Activated naive CD8-positive, alpha-beta T cell treated with anti-CD3 and anti-CD28 coated beads, Interleukin-2, amount 50 U/mL, for 24 hours (primary cell): ENCODE results near the gene METTL16.
A peak's percentile ranks its signal among the peaks of the same experiment; 100 is the strongest.

ENCODE experiments used
- ATAC-seq: fragments of 150-1000 bp; cut with Tn5 transposase; one replicate; pipeline ENCODE4 v1.10.0; 2021
- DNase-seq: peaks from one replicate; pipeline ENCODE4 v3.0.0; 2021
- H3K27ac Mint-ChIP-seq: one replicate; pipeline ENCODE4 v1.8.0; 2021; ENCODE audit warnings: mild to moderate bottlenecking, mixed read lengths
- H3K27me3 Mint-ChIP-seq: one replicate; pipeline ENCODE4 v1.8.0; 2021; ENCODE audit warnings: mixed read lengths
- H3K36me3 Mint-ChIP-seq: one replicate; pipeline ENCODE4 v1.8.0; 2021; ENCODE audit warnings: low read depth, mixed read lengths
- H3K4me1 Mint-ChIP-seq: one replicate; pipeline ENCODE4 v1.8.0; 2021; ENCODE audit warnings: mixed read lengths
- H3K4me3 Mint-ChIP-seq: one replicate; pipeline ENCODE4 v1.8.0; 2021; ENCODE audit warnings: mild to moderate bottlenecking, moderate library complexity, mixed read lengths
- H3K9me3 Mint-ChIP-seq: one replicate; pipeline ENCODE4 v1.8.0; 2021; ENCODE audit warnings: mixed read lengths

Gene METTL16

DNA sequence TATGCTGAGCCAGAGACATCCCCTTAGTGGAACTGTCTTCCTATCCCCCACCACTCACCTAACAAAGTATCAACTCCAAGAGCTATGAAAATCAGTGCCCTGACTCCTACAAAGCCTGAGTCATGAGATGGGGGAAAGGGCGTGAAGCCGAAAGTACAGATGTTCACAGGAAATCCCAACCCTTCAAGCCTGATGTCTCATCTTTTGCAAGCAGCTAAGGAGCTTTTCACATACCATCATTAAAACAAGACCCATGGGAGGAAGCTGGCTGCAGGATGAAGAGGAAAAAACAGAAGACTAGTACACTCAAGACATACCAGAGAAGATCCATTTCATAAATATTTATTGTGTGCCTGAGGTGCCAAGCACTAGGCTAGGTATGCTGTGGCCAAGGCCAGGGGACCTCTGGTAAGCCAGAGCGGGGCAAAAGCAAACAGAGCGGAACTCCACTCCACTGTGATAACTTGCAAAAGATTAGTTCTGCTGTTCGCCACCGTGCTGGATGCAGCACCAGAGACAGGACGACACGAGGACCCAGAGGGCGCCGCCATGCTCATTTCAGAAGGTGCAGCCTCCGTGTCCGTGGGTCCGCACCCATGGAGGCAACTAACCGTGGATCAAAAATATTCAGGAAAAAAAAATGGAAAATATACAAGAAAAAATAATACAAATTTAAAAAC lies 106.3 kb downstream of the METTL16 start:
- DNase-seq = no peak

GRCh38 chr17:2403044-2403443 lies 108.6 kb downstream of the METTL16 start:
- Mint-ChIP-seq H3K27me3 (no peaks in the 10 kb centered on the region), H3K4me1 (peaks cover 50% of the 10 kb centered on the region), H3K27ac (no peak overlapping the region), H3K9me3 (no peaks in the 10 kb centered on the region), H3K4me3 (no peak overlapping the region), H3K36me3 (no peaks in the 10 kb centered on the region)
- ATAC-seq = no peak
- DNase-seq = no peak

More for the DNA sequence above, 106.3 kb downstream of the METTL16 start:
- Mint-ChIP-seq H3K4me1 (peaks cover 39% of the 10 kb centered on the region), H3K27me3 (no peaks in the 10 kb centered on the region), H3K36me3 (no peaks in the 10 kb centered on the region), H3K27ac (no peak overlapping the region), H3K9me3 (no peaks in the 10 kb centered on the region), H3K4me3 (no peak overlapping the region)
- ATAC-seq = no peak

- Mint-ChIP-seq H3K9me3 (no peaks in the 10 kb centered on the region), H3K4me3 (peak overlapping the region; percentile 69), H3K4me1 (peaks cover 55% of the 10 kb centered on the region), H3K27ac (peak overlapping the region; percentile 59), H3K36me3 (no peaks in the 10 kb centered on the region), H3K27me3 (no peaks in the 10 kb centered on the region)
- DNase-seq = no peak
- no peak for ATAC-seq
Measured at GRCh38 chr17:2402544-2402943, 109.1 kb downstream of the METTL16 start.

GRCh38 chr17:2401426-2402221 lies 110.1 kb downstream of the METTL16 start:
- Mint-ChIP-seq H3K4me3 (peak overlapping the region; percentile 96), H3K9me3 (no peaks in the 10 kb centered on the region), H3K27ac (peak overlapping the region; percentile 94), H3K36me3 (no peaks in the 10 kb centered on the region), H3K27me3 (no peaks in the 10 kb centered on the region), H3K4me1 (peaks cover 57% of the 10 kb centered on the region)
- DNase-seq (peak; percentile 99), ATAC-seq (peak; percentile 56)

GRCh38 chr17:2400877-2401425 lies 110.7 kb downstream of the METTL16 start, which contains the start of gene MNT:
TSS of gene MNT (minus strand) at chr17:2401060. CDS start at chr17:2400712, 348 bp downstream.
- no peaks in the 10 kb centered on the region for H3K9me3 Mint-ChIP-seq
- H3K4me3 Mint-ChIP-seq = peak within 1 kb of the TSS; percentile 96
- peaks cover 57% of the 10 kb centered on the region for H3K4me1 Mint-ChIP-seq
- no peaks in the 10 kb centered on the region for H3K36me3 Mint-ChIP-seq
- no peaks in the 10 kb centered on the region for H3K27me3 Mint-ChIP-seq
- DNase-seq = peak; percentile 94
- peak within 1 kb of the TSS; percentile 97 for H3K27ac Mint-ChIP-seq
- peak; percentile 27 for ATAC-seq

DNA sequence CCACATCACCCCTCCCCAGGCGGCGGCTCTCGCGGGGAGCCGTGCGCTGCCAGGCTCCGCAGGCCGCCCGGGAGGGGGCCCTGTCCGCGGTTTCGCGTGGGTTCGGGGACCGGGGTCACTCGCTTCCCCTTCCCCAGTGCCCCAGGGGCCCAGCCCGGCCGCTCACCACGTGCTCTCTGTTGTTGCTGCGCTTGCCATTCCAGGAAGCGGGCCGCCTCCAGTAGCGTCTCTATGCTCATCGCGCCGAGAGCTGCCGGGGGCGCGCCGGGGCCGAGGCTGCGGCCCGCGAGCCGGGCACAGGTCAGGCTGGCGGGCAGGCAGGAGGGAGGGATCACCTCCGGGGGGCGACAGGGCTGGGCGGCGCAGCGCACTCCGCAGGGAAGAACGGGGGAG lies 111.2 kb downstream of the METTL16 start:
- peak overlapping the region; percentile 96 for H3K4me3 Mint-ChIP-seq
- no peak for ATAC-seq
- peak overlapping the region; percentile 97 for H3K27ac Mint-ChIP-seq
- peak; percentile 67 for DNase-seq
- no peaks in the 10 kb centered on the region for H3K9me3 Mint-ChIP-seq
- H3K4me1 Mint-ChIP-seq = peaks cover 58% of the 10 kb centered on the region
- no peaks in the 10 kb centered on the region for H3K36me3 Mint-ChIP-seq
- H3K27me3 Mint-ChIP-seq = no peaks in the 10 kb centered on the region

DNA sequence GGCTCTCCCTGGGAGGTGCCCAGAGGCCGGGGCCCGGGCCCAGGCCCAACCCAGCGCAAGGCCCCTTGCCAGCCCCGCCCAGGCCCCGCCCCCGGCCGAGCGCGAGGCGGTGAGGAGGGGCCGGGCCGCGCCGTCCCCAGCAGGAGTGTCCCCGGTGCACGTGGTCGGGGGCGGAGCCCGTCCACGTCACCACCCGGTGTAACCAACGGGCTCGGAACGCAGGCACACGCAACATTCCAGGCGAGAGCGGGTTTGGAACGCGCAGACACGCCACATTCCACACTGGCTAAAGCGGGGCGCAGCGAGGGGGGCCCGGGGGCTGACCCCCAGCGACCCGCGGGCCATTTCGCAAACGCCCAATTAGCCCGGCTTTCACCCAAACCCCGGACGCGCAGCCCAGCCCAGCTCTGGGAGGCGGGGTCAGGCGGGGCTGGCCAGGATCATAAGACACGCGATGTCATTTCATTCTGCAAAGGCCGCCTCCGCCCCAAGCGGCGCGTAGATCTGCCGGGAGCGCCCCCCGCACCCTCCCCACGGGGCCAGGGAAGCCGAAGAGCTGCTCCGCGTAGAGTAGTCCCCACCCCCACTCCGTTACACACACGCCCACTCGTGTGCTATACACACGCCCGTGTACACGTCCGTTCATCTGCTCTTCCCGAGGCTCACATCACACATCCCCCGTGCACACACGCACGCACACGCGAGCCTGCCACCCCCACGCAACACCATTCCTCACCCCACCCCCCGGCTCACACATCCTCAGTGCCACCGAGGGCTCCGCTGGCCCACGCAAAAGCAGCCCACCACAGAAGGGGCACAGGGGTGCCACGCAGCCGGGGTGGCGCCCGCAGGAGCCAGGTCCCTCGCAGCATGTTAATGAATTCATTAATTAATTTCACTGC lies 111.9 kb downstream of the METTL16 start:
- peak overlapping the region; percentile 96 for H3K4me3 Mint-ChIP-seq
- peak; percentile 96 for DNase-seq
- peak; percentile 63 for ATAC-seq
- H3K27me3 Mint-ChIP-seq = no peaks in the 10 kb centered on the region
- H3K9me3 Mint-ChIP-seq = no peaks in the 10 kb centered on the region
- peak overlapping the region; percentile 97 for H3K27ac Mint-ChIP-seq
- no peaks in the 10 kb centered on the region for H3K36me3 Mint-ChIP-seq
- peaks cover 53% of the 10 kb centered on the region for H3K4me1 Mint-ChIP-seq

DNA sequence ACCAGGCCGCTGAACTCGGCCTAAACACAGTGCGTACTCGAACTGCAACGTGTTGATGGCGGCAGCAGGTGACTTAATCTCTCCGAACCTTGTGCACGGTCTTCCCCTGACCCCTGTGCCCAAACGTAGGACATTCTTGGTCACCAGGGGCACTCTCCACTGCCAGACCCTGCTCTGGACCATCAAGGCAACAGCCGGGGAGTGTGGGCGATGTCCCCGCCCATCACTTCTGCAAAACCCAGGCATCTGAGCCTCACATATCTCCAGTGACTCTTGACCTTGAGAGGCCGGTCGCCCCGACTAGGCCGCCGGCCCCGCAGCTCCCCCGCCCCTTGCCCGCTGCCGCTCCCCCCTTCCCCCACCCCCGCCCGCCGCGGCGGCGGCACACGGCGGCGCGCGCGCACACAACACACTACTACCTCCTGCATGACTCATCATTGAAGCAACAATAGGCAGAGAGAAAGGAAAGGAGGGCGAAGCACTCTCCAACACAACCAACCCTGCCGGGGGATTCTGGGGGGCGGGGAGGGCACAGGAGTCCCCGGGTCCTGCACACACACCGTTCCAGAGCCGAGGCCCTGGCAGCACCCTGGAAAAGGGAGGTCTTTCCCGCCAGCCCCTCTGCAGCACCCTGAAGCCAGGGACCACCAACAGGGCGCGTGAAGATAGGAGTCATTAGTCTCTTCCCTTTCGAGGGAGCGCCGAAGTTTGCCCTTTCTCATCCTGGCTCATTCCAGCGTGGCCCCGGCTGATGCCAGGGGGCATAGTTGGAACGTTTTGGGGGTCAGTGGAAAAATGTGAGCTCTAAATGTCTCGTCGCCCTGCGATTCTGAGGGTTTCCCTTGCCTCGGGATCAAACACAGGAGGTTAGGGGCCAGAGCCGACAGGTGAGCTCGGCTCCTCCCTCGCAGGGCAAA lies 112.8 kb downstream of the METTL16 start:
- ATAC-seq (no peak), DNase-seq (peak; percentile 59)
- Mint-ChIP-seq H3K27me3 (no peaks in the 10 kb centered on the region), H3K4me3 (peak overlapping the region; percentile 96), H3K4me1 (peaks cover 56% of the 10 kb centered on the region), H3K27ac (peak overlapping the region; percentile 97), H3K36me3 (peaks cover 2% of the 10 kb centered on the region), H3K9me3 (no peaks in the 10 kb centered on the region)

- DNase-seq = peak; percentile 14
- Mint-ChIP-seq H3K27ac (peak overlapping the region; percentile 67), H3K4me1 (peaks cover 56% of the 10 kb centered on the region), H3K4me3 (peak overlapping the region; percentile 96), H3K9me3 (no peaks in the 10 kb centered on the region), H3K27me3 (no peaks in the 10 kb centered on the region), H3K36me3 (peaks cover 2% of the 10 kb centered on the region)
- no peak for ATAC-seq
Measured at GRCh38 chr17:2398182-2398581, 113.5 kb downstream of the METTL16 start.

GRCh38 chr17:2397247-2398171 lies 114.2 kb downstream of the METTL16 start:
- DNase-seq (no peak), ATAC-seq (no peak)
- H3K4me3 Mint-ChIP-seq = peak overlapping the region; percentile 96
- peak overlapping the region; percentile 67 for H3K27ac Mint-ChIP-seq
- no peaks in the 10 kb centered on the region for H3K27me3 Mint-ChIP-seq
- peaks cover 2% of the 10 kb centered on the region for H3K36me3 Mint-ChIP-seq
- no peaks in the 10 kb centered on the region for H3K9me3 Mint-ChIP-seq
- H3K4me1 Mint-ChIP-seq = peaks cover 49% of the 10 kb centered on the region

DNA sequence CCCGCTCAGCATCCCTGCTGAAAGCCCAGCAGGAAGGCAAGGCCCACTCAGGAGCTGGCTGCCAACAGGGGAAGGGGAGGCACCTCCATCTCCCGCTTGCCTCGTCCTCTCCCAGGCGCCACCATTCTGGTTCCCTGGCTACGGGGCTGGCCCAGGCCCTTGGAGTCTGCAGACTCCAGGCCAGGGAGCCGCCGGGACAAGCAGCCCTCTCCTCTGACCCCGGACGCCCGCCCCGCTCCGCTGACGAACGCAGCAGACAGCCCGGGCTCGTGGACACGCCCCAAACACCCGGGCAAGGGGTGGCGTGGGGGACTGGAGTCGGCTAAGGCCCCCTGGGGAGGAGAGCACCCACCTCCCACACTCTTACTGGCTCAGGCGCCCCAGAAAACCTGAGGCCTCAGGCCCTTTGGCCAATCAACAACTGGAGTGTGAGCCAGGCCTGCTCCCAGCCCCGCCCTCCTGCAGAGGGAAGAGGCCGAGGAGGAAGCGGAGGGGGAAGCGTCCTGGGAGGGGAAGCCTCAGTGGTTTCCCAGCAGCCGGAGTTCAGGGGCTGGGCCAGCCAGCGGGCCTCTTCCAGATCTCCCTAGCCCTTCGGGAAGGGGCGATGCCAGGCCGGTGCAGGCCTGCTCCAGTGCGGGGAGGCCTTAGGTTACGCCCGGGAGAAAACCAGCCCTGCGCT lies 115.0 kb downstream of the METTL16 start:
- ATAC-seq (peak; percentile 2), DNase-seq (peak; percentile 69)
- Mint-ChIP-seq H3K36me3 (peaks cover 2% of the 10 kb centered on the region), H3K4me1 (peaks cover 51% of the 10 kb centered on the region), H3K4me3 (peak overlapping the region; percentile 61), H3K9me3 (no peaks in the 10 kb centered on the region), H3K27ac (peak overlapping the region; percentile 62), H3K27me3 (no peaks in the 10 kb centered on the region)

DNA sequence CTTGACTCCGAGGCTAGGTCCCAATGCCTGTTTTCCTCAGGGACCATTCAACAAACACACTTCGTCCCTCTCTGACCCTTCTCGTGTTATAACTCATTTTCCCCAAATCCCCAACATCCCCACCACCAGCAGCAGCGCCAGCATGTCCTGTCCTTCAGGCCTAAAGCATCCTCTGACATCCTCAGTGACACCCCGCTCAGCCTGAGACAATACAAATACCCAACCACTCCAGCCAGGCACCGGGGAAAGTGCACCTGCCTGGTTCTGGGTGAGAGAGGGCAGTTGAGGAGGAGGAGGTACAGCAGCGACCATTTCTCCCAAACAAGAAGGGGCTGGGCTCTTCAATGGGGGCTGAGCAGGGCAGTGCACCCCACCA lies 115.5 kb downstream of the METTL16 start:
- DNase-seq (no peak), ATAC-seq (no peak)
- Mint-ChIP-seq H3K9me3 (no peaks in the 10 kb centered on the region), H3K4me3 (peak overlapping the region; percentile 55), H3K27me3 (no peaks in the 10 kb centered on the region), H3K36me3 (peaks cover 2% of the 10 kb centered on the region), H3K27ac (peak overlapping the region; percentile 64), H3K4me1 (peaks cover 54% of the 10 kb centered on the region)
